Anterior cingulate cortex (tissue), 58 donors: ENCODE measurements around the gene RPTOR.

Experiments used
- DNase-seq, 58 donors: peaks; one replicate each; lab custom pipeline; 2025; lab: John Stamatoyannopoulos, UW

Gene RPTOR

DNA sequence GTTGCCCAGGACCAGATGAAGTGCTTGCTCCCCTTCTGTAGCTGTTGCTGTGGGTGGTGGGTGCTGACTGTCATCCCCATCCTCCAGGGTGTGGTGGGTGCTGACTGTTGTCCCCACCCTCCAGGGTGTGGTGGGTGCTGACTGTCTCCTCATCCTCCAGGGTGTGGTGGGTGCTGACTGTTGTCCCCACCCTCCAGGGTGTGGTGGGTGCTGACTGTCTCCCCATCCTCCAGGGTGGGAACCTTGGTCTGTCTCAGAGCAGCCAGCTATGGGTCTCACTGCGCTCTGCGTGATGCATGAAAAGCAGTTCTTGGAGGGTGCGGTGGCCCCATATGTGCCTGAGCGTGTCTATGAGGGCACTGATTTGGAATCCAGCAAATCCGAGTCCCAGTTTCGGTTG, 163.8 kb downstream of the RPTOR start:
- no peak for DNase-seq

DNA sequence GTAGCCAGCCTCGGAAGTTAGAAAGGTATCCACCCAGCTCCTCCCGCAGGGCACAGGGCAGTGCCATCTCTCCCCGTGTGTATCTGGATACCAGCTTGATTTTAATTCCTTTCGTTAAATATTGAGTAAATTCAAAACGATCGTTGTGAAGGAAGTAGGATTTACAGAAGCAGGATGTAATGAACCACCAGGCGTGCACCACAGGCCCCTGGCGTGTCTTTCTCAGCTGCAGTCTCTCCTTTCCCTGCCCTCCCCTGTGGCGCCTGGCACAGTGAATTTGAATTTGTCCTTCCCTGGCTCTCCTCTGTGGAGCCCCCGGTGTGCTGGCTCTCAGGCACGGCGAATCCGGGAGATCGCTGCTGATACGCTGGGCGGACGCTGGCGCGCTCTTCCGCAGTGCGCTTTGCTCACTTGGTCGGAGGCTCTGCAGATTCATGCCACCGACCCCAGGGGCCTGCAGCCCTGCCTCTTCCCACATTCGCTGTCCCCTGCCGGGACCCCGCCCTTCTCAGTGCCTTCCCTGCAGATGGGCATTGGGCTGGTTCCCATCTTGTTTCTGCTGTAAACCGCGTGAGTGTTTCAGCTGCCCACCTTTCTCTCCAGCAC, 164.6 kb downstream of the RPTOR start:
- DNase-seq: no peak

DNA sequence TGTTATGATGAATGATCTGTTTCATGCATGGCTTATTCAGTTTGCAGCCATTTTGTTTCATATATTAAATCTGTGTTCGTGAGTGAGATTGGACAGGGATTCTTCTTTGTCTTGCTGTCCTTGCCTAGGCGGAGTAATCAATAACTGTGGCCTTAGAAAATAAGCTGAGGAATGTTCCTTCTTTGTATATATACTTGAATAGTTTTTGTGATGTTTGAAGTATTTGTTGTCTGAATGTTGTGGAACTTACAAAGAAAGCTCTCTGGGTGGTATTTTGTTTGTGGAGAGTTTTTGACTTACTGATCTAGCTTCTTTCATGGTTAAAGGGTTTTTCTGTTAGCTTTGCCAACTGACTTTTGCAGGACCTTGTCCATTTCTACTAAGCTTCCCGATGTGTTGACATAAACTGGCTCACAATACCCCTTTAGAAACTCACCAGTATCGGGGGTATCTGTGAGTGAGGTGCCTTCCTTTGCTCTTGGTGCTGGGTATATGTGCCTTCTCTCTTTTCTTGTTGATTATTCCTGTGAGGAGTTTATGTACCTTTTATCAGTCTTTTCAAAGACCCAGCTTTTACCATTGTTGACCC, 166.2 kb downstream of the RPTOR start:
- DNase-seq: no peak

DNA sequence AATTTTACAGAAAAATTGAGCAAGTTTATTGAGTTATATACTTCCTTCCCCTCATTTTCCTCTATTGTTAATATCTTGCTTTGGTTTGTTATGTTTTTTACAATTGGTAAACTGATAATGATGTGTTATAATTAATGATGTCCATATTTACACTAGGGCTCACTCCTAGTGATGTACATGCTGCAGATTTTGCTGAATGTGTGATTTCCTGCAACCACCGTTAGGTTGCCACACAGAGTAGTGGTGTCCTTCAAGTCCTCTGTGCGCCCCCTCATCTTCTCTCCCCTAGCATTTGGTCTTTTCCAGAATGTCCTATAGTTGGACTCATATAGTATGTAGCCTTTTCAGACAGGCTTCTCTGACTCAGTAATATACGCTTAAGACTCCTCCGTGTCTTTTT, 167.5 kb downstream of the RPTOR start:
- DNase-seq: no peak

DNA sequence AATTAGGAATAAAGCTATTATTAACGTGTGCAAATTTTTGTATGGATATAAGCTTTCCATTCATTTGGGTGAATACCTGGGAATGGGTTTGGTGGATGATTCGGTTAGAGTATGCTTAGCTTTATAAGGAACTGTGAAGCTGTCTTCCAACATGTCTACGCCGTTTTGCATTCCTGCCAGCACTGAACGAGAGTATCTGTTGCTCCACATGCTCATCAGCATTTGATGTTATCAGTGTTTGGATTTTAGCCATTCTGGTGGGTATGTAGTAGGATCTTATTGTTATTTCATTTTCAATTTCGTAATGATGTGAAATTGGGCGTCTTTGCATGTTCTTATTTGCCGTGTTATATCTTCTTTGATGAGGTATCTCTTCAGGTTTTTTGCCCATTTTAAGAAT, 168.0 kb downstream of the RPTOR start:
- DNase-seq: no peak

DNA sequence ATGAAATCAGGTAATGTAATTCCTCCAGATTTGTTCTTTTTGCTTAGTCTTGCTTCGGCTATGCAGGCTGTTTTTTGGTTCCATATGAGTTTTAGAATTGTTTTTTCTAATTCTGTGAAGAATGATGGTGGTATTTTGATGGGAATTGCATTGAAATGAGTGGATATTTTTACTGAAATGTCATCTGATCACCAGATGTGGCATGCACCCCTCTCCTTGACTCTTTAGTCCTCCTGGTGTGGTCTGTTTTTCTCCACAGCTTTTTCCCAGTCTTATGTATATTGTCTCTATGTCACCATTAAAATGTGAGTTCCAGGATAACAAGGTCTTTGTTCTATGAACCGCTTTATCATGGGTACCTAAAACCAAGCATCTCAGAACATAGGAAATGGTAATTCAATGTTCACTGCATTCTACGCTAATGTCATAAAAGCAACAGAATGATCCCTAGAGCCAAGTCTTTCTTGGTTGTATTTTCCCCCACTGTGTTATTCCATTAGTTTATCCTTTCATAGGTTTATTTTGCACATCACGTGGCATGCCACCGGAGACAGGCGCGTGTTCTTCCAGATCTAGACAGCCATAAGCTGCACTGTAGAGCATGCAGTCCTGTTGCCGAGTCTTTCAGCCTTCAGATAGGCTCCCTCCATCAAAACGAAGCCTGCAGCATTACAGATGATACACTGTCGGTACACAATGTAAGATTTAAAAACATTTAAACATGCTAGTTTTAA, 172.5 kb downstream of the RPTOR start:
- no peak for DNase-seq

DNA sequence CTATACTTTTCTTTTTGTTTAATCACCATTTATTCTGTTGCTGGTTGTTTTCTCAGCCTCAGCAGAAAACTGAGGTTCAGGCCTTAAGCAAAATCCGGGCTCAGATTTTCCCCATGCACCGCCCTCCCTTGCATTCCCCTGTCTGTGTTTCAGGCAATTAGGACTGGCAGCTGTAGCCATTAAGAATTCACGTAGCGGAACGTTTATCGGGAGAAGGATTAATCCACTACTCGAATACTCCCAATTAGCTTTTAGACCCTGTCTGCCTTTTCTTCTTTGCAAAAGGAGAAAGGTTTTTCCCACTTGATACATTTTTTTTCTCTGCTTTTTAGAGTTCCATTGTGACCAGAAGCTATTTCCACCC, 173.1 kb downstream of the RPTOR start:
- DNase-seq: no peak

DNA sequence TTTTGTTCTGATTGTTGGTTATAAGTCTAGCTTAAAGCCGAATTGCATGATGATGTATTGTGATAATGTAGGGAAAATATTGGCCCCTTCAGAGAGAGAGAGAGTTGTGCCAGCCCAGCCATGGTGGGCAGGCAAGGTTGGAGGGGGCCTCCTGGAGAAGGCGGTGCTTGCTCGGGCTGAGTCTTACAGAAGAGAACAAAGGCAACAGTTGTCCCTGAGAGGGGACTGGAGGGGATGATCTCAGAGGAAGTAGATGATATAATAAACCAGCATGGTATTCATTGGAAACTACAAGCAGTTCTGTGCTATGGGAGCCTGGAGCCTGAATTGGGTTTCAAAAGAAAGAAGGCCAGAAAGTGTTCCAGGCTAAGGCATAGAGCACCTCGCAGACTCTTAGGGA, 173.8 kb downstream of the RPTOR start:
- peak in 3 of 58 donors; percentile 28 to 38 (median 29) for DNase-seq

DNA sequence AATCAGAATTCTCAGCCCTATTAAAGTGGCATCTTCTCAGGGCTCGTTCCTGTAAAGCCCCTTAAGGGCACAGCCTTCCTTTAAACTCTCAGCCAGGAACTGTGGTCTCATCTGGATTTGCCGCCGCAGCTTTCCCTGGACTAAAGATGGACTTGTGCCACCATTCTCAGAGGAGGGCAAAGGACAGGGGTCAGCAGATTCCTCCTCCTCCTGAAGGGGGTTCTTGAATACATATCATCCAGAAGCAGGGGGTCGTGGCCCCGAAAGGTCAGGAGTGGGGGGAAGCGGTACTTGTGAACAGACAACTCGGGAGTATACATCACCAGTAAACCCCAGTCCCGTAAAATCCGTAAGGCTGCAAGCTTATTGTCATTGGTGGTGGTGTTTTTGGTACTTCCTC, 174.8 kb downstream of the RPTOR start:
- no peak for DNase-seq

DNA sequence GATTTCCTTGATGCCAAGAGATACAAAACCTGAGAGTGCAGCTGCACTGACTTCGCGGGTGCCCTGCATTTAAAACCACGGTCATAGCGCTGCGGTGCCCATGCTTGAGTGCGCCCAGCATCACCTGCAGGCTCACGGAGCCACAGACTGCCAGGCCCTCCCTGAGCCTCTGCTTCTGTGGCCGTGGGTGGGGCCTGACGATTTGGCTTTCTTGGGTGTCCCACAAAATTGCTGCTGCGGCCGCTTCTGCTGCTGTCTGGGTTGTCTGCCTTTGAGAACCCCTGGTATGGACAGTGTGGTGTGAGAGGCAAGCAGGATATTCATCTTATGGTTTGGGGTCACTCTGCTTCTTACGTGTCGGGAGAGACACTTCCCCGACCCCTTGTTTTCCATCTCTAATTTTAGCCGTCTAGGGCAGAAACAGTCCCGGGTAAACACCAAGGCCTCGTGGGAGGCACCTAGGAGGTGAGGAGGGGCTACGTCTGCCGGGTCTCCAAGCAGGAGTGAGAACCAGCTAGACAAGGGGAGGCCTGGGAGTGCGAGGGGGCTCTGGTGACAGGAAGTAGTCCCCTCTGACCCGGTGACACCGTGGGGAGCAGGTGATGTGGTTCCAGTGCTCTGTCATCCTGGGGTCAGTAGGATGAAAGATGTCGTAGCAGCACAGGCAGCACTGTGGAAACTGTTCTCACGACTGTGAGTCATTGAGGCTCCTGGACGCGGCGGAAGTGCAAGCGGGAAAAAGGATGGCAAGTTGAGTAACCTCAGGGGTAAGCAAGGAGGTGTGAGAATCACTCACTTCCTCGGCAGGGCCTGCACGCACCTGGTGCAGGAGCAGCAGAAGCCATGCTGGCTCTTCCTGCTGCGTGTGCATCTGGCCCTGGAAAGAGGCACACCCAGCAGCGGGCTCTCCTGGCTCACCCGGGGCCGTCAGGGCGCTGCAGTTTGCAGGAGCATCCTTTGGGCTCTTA, 176.3 kb downstream of the RPTOR start:
- DNase-seq: no peak

DNA sequence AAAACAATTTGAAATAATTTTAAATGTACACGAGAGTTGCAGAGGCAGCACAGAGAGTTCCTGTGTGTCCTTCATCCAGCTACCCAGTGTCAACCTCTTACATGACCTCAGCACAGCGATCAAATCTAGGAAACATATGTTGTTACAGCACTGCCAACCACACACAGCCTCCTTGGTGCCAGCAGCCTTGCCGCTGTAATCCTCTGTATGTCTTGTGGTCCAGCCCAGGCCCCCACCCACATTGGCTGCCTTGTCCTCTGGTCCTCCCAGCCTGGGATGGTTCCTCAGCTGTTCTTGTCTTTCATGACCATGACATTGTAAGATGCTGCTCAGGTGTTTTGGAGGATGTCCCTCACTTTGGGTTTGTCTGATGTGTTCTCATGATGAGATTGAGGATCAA, 178.0 kb downstream of the RPTOR start:
- no peak for DNase-seq

DNA sequence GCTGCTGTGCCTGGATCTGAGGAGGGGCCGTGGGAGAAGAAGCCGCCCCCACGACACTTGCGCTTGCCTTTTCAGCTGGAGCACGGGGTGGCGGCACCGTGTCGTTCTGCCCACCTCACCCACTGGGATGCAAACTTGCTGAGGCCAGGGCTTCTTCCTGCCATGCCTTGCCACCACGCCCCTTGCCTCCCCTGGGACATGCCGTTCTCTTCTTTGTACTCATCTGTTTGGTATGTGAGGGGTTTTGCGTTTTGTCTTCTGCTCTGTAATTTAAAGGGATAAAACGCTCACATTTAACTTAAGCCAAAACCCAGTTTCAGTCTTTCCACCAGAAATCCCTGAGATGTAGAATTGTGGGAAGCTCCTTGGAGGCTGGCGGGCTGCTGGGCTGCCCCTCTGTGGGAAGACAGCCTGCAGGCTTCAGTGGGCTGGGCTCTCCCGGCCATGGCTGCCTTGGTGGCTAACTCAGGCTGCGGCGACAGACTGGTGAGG, 180.2 kb downstream of the RPTOR start:
- DNase-seq: no peak

DNA sequence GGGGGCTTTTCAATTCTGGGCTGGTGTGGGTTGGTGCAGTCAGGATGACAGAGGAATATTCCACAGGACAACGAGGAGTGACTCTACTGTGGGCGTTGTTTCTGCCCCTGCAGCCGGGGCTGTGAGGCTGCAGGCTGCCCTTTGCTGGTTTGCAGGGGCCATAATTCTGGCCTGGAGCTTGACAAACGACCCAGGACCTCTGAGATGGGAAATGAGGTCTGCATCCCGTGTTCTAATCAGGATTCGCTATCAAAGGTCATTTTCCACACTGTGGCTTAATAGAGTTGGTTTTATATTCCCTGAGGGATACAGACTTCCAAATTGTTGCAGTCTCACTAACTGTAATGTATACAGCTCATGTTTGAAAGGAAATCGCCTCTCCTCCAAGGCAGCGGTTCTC, 180.9 kb downstream of the RPTOR start:
- DNase-seq: no peak

DNA sequence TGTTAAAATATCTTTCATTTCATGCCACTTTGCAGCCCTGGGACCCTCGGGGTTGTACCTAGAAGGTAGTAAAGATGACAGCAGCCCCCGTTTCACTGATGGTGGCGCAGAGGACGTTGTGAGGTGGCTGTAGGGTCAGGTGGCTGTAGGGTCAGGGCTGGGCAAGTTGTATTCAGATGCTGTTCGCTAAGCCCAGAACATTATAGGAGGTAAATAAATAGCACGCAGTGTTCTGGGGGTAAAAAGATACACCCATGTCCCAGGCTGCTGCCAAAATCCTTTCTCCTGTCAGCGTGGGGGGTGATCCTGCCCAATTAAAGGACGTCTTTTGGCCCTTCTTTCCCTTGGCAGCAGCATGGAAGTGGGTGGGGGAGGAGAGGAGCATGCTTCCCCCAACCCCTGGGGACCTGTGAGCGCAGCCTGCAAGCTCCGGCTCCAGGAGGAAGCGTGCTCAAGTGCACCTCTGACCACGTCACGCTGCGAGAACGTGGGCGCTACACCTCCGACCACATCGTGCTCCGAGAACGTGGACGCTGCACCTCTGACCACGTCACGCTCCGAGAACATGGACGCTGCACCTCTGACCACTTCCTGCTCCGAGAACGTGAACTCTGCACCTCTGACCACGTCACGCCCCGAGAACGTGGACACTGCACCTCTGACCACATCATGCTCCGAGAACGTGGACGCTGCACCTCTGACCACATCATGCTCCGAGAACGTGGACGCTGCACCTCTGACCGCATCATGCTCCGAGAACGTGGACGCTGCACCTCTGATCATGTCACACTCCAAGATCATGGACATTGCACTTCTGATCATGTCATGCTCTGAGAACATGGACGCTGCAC, 182.1 kb downstream of the RPTOR start:
- DNase-seq: no peak

DNA sequence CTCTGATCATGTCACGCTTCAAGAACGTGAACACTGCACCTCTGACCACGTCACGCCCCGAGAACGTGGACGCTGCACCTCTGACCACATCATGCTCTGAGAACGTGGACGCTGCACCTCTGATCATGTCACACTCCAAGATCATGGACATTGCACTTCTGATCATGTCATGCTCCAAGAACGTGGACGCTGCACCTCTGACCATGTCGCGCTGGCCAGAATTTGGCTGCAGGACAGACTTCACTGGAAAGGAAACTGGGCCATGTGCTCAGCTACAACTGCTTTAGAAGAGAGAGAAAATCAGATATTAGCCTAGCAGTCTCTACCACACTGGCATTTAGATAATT, 182.7 kb downstream of the RPTOR start:
- DNase-seq: no peak

DNA sequence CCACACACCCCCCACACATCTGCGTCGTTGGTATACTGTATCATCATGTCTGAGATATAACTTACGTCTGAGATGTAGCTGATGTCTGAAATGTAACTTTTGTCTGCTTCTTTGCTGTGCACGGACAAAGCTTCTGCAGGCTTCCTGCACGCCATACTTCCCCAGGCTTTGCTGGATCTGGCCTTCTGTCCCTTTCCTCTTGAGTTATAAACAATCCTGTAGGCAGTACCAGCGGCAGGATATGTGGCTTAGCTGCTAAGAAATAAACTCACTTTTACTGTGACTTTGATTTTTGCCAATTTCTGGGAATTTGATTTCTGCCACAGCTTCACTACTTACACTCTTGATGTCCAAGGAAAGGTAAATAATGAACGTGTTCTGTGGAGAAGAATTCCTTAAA, 184.4 kb downstream of the RPTOR start:
- DNase-seq: no peak

DNA sequence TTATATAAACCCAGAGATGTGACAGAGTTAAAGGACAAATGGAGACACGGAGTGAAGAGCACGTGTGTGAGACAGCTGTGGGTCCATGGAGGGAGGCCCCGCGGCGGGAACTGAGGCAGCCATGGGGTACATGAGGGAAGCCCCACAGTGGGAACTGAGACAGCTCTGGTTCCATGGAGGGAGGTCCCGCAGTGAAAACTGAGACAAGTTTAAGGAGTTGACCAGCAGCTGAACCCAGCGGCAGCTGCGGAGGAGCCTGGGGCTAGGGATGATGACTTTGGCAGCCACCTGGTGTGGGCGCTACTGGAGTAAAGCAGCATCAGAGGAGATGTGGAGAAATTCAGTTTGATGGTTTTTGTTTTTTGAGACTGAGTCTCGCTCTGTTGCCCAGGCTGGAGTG, 185.1 kb downstream of the RPTOR start:
- no peak for DNase-seq

DNA sequence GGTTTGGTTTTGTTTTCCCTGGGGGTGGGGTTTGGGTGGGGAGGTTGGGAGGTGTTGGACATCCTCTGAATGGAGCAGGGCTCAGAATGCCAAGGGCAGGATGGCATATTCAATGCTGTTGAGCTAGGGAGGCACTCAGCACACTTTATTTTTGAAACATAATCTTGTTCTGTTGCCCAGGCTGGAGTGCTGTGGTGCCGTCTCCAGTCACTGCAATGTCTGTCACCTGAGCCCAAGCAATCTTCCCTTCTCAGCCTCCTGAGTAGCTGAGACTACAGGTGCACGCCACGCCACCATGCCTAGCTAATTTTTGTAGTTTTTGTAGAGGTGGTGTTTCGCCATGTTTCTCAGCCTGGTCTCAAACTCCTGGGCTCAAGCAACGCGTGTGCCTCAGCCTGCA, 186.1 kb downstream of the RPTOR start:
- DNase-seq: no peak

DNA sequence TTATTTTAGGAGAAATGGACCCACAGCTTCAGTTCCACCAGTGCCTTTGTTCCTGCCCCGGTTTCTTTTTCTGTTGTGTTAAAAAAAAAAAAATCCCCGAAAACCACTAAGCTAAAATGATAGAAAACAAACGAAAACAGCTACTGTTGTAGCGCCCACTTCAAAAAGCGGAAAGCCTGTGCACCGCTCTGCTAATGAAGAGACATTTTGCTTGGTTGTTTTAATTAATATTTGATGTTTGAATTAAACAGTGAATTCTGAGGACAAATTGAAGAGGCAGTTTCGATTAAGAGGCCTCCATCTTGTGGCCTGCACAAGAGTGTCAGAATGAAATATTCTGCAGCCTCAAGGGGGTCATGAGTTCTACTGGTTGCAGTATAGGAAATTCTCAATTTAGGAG, 186.7 kb downstream of the RPTOR start:
- no peak for DNase-seq

DNA sequence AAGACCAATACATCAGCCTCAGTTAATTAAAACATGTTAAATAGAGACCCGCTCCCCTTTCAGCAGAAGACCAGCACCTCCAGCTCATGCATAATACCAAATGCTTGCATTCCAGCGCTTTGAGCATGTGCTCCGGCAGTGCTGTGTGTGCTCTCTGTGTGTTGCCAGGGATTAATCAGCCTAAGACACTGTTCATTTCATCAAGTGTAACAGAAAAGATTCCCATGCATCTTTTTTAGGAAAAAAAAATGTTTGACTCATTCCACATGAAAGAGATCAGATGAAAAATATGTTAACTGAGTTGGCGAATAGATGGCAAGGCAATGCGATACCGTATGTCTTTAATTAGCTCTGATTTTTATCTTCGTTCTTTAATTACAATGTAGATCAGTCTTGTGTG, 187.6 kb downstream of the RPTOR start:
- DNase-seq: no peak
